Colonic mucosa (tissue), 4 donors: Measurements from ENCODE around the gene SYNJ2. TPM values are rescaled to one million over a fixed set of nuclear protein-coding genes. Genes with fewer than 3 reads are reported as not detected.

Experiments used
- DNase-seq: peaks from one replicate; pipeline ENCODE4 v3.0.0-alpha.2; 2020
- H3K27ac ChIP-seq: fragments of 200-600 bp; one replicate; pipeline ENCODE4 v1.8.0; 2021
- H3K27me3 ChIP-seq: fragments of 200-600 bp; one replicate; pipeline ENCODE4 v1.8.0; 2021
- H3K36me3 ChIP-seq: fragments of 200-600 bp; one replicate; pipeline ENCODE4 v1.8.0; 2021
- H3K4me1 ChIP-seq: fragments of 200-600 bp; one replicate; pipeline ENCODE4 v1.8.0; 2021; ENCODE audit warnings: mild to moderate bottlenecking
- H3K4me3 ChIP-seq: fragments of 200-600 bp; one replicate; pipeline ENCODE4 v1.8.0; 2021
- H3K9ac ChIP-seq, 2 donors: one replicate each; pipeline ENCODE4 v1.7.0; 2013; ENCODE audit warnings: control low read depth in 2 of 2, low read depth in 2 of 2, low read length in 2 of 2
- H3K9me3 ChIP-seq: fragments of 200-600 bp; one replicate; pipeline ENCODE4 v1.8.0; 2021
- intact Hi-C: fragments of 100-400 bp; cut with DNase I; formaldehyde crosslinking; loops from one replicate; pipeline ENCODE4 v1.14.1; 2022
- total RNA-seq, 2 donors: library from RNA; stranded (reverse); fragmentation: NEBNext Ultra II Directional in 1 of 2; extraction: Animal tissue kit (Norgen Biotek cat#: 25700) in 1 of 2; gene quantifications; one replicate each; pipeline ENCODE4 v1.2.1, GENCODE V29; 2021
- TF ChIP-seq, protein P1 (sequence below): fragments of 200-600 bp; IDR thresholded peaks from one replicate; pipeline ENCODE4 v1.8.0; 2022; ENCODE audit warnings: antibody characterized with exemption, mild to moderate bottlenecking
- donor health status: healthy.
- donor health status: DM: no; HTN: no; CAD: no.
- donor health status: DM: no; HTN: no; CAD: no.

The SYNJ2 gene
- total RNA-seq, 2 donors from 2014 or later, result 46.0 to 53.5 TPM

- intact Hi-C loops, result no loop called here
- TF ChIP-seq, protein P1, sequence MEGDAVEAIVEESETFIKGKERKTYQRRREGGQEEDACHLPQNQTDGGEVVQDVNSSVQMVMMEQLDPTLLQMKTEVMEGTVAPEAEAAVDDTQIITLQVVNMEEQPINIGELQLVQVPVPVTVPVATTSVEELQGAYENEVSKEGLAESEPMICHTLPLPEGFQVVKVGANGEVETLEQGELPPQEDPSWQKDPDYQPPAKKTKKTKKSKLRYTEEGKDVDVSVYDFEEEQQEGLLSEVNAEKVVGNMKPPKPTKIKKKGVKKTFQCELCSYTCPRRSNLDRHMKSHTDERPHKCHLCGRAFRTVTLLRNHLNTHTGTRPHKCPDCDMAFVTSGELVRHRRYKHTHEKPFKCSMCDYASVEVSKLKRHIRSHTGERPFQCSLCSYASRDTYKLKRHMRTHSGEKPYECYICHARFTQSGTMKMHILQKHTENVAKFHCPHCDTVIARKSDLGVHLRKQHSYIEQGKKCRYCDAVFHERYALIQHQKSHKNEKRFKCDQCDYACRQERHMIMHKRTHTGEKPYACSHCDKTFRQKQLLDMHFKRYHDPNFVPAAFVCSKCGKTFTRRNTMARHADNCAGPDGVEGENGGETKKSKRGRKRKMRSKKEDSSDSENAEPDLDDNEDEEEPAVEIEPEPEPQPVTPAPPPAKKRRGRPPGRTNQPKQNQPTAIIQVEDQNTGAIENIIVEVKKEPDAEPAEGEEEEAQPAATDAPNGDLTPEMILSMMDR, result no peak
- Histone ChIP-seq H3K36me3 (no peaks in the 10 kb centered on the region), H3K27ac (no peak overlapping the region), H3K4me3 (no peak overlapping the region), H3K9ac (no peak overlapping the region), H3K27me3 (no peaks in the 10 kb centered on the region), H3K9me3 (no peaks in the 10 kb centered on the region), H3K4me1 (no peaks in the 10 kb centered on the region)
- no peak for DNase-seq
Observed at GRCh38 chr6:158142789-158143188, 161.1 kb downstream of the SYNJ2 start.

- Histone ChIP-seq H3K36me3 (no peaks in the 10 kb centered on the region), H3K4me3 (no peak overlapping the region), H3K9ac (no peak overlapping the region), H3K27me3 (no peaks in the 10 kb centered on the region), H3K9me3 (no peaks in the 10 kb centered on the region), H3K4me1 (no peaks in the 10 kb centered on the region), H3K27ac (no peak overlapping the region)
- no peak for DNase-seq
- intact Hi-C loops, result no loop called here
- TF ChIP-seq, protein P1, result no peak
Observed at GRCh38 chr6:158143700-158144099, 162.0 kb downstream of the SYNJ2 start.

Other genes with a start within 250 kb of the SYNJ2 start
- gene SNX9, start 158.6 kb upstream of the SYNJ2 start, total RNA-seq, result 10 to 100 TPM; 37.3 to 81.7 TPM
- gene SERAC1, start 186.4 kb downstream of the SYNJ2 start, total RNA-seq, result 1 to 10 TPM; 6.2 to 9.4 TPM
- 10 to 100 TPM; 12.7 to 15.8 TPM for gene GTF2H5, start 186.5 kb downstream of the SYNJ2 start, total RNA-seq